Stimulated activated CD8-positive, alpha-beta memory T cell treated with anti-CD3 and anti-CD28 coated beads, Interleukin-7, amount 100 ng/mL, for 4 hours (primary cell): ENCODE data around the gene B3GAT3.
"Not testable (repeated sequence)": the region's sequence is repeated elsewhere in the genome, so short reads cannot be mapped to it uniquely, and the experiment has no call there.

Experiments
- DNase-seq, 2 donors: peaks; one replicate each; pipeline ENCODE4 v3.0.0-alpha.2; 2020; ENCODE audit warnings: low read depth in 2 of 2

Gene B3GAT3

GRCh38 chr11:62604460-62605120 lies 17.2 kb downstream of the B3GAT3 start:
- no peak for DNase-seq

GRCh38 chr11:62603776-62604299 lies 17.9 kb downstream of the B3GAT3 start:
- no peak for DNase-seq

GRCh38 chr11:62603072-62603408 lies 18.7 kb downstream of the B3GAT3 start:
- DNase-seq = no peak

DNA sequence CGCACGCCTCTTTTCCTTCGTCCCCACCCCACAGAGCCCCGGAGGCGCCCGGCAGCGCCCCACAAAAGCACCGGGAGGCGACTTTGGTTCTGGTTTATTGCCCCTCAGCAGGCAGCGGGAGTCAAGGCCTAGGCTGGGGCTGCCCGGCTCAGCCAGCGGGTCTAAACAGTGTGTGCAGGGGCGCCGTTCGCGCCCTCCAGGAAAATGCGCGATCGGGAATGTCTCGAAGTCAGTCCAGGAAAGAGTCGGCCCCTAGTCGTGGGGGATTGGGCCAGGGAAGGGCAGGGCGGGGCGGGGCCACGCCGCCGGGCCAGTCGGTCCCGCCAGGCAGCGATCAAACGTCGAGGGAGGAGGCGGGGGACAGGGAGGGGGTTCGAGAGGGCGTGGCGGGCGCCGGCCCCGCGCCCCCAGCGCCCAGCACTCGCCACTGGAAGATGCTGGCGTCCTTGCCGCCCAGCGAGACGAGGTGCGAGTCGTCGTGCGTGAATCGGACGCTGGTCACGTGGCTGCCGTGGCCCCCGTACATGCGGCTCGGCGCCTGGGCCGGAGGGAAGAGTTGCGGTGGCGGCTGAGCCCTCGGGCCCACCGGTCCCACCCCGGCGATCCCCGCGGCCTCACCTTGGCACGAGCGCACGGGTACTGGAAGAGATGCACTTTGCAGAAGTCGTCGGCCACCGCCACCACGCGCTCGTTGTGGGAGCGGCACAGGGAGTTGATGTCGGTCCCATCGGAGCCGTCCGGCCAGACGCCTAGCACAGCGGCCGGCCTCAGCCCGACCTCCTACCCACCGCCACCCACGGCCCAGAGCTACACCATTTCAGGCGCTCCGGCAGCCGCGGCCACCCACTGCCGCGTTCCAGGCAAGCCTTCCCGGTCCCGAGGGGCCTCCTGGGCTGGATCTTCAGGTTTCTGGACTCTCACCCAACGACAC lies 19.4 kb downstream of the B3GAT3 start:
- no peak for DNase-seq

GRCh38 chr11:62601372-62602140 lies 20.2 kb downstream of the B3GAT3 start, which contains the start of gene MTA2:
TSS of gene MTA2 (minus strand) at chr11:62601865. CDS start at chr11:62601450, 415 bp downstream.
- peak; percentile 98 for DNase-seq

DNA sequence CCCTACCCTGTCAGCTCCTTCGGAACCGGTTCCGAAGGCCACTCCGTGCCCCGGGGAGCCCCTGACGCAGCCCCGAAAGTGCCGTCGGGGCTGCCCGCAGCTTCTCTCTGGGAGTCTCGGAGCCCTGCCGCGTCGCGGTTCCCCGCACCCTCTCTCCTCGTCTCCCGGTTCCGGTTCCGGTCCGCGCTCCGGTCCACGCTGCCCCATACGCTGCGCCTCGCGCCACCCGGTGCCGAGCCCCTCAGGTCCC lies 20.7 kb downstream of the B3GAT3 start:
- peak in 1 of 2 donors; percentile 43 for DNase-seq

DNA sequence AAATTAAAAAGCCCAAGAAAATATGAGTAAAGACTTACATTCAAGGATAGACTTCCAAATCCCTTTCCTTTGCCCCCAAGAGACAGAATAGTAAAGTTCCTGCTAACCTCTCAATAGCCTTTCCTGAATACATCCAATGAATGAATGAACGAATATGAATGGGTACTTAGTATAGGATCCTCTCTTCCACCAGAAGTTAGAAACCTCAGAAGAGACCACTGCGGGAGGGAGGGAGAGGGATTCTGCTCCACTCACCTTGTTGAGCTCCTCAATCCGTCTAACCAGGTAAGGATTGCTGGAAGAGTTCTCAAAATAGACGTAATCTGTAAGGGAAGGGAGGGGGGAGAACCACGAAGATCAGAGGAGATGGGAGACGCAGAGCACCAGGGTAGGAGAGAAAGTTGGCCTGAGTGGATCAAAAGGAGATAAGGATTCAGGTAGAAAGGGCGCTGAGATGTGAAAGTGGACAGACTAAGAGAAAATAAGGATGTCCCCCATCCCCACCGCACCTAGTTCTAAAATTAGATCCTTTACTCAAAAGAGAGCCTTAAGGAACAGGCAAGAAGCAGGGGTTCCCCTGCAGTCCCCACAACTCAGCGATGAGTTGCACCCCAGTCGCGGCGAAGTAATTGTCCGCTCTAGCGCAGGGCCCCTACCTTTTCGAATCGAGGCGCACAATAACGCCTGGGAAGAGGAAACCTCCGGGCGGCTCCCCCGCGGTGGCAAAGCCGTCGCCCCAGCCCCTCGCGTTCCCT lies 21.2 kb downstream of the B3GAT3 start:
- DNase-seq = no peak

DNA sequence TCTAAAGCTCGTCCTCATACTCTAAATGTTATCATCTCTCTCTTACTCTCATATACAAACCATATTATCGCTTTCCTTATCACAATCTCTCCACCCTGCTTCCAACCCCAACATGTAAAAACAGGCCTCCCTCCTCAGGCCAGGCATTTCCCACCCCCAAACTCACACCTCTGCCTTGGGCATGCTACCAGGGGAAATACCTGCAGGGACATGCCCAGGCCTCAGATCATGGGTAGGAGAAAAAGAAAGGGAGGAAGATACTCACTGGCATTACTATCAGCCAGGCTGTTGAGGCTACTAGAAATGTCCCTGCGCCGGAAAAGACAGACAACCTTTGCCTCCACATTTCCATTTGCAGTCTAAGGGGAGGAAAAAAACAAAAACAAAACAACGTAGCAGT lies 21.9 kb downstream of the B3GAT3 start:
- no peak for DNase-seq

- peak; percentile 89 to 93 for DNase-seq
Observed at GRCh38 chr11:62599069-62599696, 22.6 kb downstream of the B3GAT3 start.

GRCh38 chr11:62595124-62595523 lies 26.7 kb downstream of the B3GAT3 start:
- DNase-seq = no peak

DNA sequence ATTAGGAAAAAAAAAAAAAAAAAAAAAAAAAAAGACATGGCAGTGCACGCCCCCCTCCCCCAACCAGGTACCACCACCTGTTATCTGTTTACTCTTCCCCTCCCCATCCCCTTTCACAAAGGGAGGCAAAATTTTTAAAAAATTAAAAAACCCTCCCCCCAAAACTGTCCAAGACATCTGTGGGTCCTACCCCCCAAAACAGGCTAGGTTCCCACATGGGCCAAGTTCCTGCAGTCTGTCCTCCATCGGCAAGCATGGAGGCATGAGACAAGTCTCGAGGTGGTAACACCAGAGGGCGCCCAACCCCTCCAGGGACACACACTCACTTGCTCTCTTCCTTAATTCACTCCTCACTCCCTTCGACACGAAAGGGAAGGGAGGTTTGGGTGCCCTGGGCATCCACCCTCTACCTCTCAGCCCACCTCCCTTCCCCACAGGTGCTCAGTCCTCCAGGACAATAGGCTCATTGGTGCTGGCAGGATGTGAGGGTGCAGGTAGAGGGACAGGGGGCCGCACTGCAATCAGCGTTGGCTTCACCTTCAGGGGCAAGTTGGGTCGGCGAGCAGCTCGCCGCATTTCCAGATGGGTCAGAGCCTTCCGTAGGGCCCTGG lies 28.2 kb downstream of the B3GAT3 start:
- peak; percentile 68 to 69 for DNase-seq

- no peak for DNase-seq
Observed at GRCh38 chr11:62592989-62593421, 28.8 kb downstream of the B3GAT3 start.

- no peak for DNase-seq
Observed at GRCh38 chr11:62592146-62592815, 29.5 kb downstream of the B3GAT3 start.

- DNase-seq = peak; percentile 91 to 97
Observed at GRCh38 chr11:62591448-62592145, 30.2 kb downstream of the B3GAT3 start, which contains the start of gene TUT1. TSS of gene TUT1 (minus strand) at chr11:62591523. CDS start at chr11:62591485, 38 bp downstream.

- no peak for DNase-seq
Observed at GRCh38 chr11:62588966-62589637, 32.7 kb downstream of the B3GAT3 start.

DNA sequence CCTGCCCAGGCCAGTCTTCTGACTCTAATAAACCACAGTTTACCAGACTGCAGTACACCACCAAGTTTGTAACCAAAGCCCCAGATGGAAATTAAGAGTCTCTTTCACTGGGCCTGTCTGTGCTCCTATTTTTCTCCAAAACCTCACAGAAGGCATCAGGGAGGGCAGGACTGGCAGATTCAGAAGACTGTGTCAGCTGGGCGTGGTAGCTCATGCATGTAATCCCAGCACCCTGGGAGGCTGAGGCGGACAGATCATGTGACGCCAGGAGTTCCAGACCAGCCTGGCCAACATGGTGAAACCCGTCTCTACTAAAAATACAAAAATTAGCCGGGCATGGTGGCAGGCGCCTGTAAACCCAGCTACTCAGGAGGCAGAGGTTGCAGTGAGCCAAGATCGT lies 36.4 kb downstream of the B3GAT3 start:
- DNase-seq = not testable (repeated sequence)

DNA sequence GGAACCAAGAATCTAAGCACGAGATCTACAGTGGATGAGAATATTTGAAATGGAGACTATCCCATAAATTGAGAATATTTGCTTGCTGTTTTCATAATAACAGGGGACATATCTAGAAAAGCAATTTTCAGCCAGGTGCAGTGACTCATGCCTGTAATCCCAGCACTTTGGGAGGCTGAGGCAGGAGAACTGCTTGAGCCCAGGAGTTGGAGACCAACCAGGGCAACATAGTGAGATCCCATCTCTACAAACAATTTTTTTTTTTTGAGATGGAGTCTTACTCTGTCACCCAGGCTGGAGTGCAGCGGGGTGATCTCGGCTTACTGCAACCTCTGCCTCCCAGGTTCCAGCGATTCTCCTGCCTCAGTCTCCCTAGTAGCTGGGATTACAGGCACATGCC lies 40.1 kb downstream of the B3GAT3 start:
- DNase-seq = not testable (repeated sequence)

DNA sequence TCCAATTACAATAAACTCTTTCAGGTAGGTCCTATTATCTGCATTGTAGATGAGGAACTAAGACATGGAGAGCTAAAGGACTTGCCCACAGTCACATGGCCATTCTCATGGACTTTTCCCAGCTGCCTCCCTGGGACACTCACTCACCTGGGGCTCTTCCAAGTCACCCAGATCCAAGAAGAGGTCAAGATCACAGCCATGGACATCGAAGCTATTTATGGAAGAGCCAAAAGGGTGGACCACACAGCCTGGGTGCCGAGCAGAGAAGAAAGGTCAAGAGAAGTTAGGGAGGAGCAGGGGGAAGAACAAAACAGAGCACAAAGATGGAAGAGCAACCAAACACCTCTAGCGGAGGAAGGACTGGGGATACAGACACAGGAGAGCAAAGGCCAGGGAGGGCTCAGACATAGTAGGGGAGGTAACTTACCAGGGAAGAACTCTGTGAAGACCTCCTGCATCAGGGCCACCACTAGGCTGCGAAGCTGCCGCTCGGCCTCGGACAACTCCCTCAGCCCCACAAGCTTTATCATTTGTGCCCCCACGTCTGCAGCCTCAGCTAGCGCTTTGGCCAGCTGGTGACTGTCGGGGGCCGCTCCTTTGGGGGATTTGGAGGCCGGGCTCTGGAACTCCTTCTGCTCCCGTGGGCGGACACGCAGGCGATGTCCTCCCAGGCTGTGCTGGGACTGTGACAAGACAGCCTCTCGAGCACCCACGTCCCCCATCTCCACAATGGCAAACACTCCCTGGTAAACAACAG lies 40.6 kb downstream of the B3GAT3 start:
- no peak for DNase-seq
